GM21786 (cell line): Measurements from ENCODE around the gene SRGAP3.

Experiments used
- ATAC-seq: cut with Tn5 transposase; IDR thresholded peaks from one replicate; pipeline ENCODE4 v1.9.1; 2021; ENCODE audit not compliant: unreplicated experiment

The SRGAP3 gene

GRCh38 chr3:9066775-9067174, 182.7 kb downstream of the SRGAP3 start:
- no peak for ATAC-seq

GRCh38 chr3:9066141-9066540, 183.3 kb downstream of the SRGAP3 start:
- ATAC-seq = no peak

- no peak for ATAC-seq
Measured at GRCh38 chr3:9064850-9065249, 184.6 kb downstream of the SRGAP3 start.

GRCh38 chr3:9064251-9064650, 185.2 kb downstream of the SRGAP3 start:
- no peak for ATAC-seq

- ATAC-seq = no peak
Measured at GRCh38 chr3:9062570-9062969, 186.9 kb downstream of the SRGAP3 start.

GRCh38 chr3:9061634-9062033, 187.8 kb downstream of the SRGAP3 start:
- ATAC-seq = no peak

- no peak for ATAC-seq
Measured at GRCh38 chr3:9059489-9060400, 189.7 kb downstream of the SRGAP3 start.

GRCh38 chr3:9056581-9056980, 192.9 kb downstream of the SRGAP3 start:
- no peak for ATAC-seq

- no peak for ATAC-seq
Measured at GRCh38 chr3:9047452-9048346, 201.7 kb downstream of the SRGAP3 start.

GRCh38 chr3:9045371-9045770, 204.1 kb downstream of the SRGAP3 start:
- ATAC-seq = no peak

GRCh38 chr3:9043063-9043462, 206.4 kb downstream of the SRGAP3 start:
- ATAC-seq = no peak

GRCh38 chr3:9041626-9042025, 207.8 kb downstream of the SRGAP3 start:
- ATAC-seq = no peak

GRCh38 chr3:9040996-9041395, 208.4 kb downstream of the SRGAP3 start:
- ATAC-seq = no peak

GRCh38 chr3:9037144-9037711, 212.2 kb downstream of the SRGAP3 start:
- no peak for ATAC-seq

- ATAC-seq = no peak
Measured at GRCh38 chr3:9036404-9037131, 212.9 kb downstream of the SRGAP3 start.

- ATAC-seq = no peak
Measured at GRCh38 chr3:9035961-9036360, 213.5 kb downstream of the SRGAP3 start.

- ATAC-seq = no peak
Measured at GRCh38 chr3:9035473-9035872, 214.0 kb downstream of the SRGAP3 start.

- ATAC-seq = no peak
Measured at GRCh38 chr3:9033867-9034266, 215.6 kb downstream of the SRGAP3 start.

GRCh38 chr3:9032231-9032777, 217.1 kb downstream of the SRGAP3 start:
- no peak for ATAC-seq

GRCh38 chr3:9030034-9030433, 219.4 kb downstream of the SRGAP3 start:
- no peak for ATAC-seq

GRCh38 chr3:9028134-9028533, 221.3 kb downstream of the SRGAP3 start:
- no peak for ATAC-seq
